Stimulated activated CD4-positive, alpha-beta T cell treated with anti-CD3 and anti-CD28 coated beads, Interleukin-4, amount 100 ng/mL, for 1 hour (primary cell): ENCODE results near the gene HABP2.

Experiments used
- DNase-seq: peaks from one replicate; pipeline ENCODE4 v3.0.0-alpha.2; 2020

HABP2 gene

DNA sequence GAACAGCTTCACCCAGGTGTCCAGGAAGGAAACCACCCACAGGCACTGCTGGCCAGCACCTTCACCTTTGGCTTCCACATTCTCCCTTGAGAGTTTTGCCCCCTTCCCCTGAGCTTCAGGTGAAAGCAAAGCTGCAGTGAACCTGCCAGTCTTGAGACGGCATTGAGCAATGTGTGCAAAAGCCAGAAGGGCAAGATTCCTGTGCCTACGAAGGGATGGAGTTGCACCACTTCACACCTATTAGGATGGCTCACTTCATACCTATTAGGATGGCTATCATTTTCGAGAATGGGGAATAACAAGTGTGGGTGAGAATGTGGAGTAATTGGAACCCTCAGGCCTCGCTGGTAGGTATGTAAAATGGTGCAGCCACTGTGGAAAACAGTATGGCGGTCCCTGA is 7.2 kb downstream of the HABP2 start:
- no peak for DNase-seq

DNA sequence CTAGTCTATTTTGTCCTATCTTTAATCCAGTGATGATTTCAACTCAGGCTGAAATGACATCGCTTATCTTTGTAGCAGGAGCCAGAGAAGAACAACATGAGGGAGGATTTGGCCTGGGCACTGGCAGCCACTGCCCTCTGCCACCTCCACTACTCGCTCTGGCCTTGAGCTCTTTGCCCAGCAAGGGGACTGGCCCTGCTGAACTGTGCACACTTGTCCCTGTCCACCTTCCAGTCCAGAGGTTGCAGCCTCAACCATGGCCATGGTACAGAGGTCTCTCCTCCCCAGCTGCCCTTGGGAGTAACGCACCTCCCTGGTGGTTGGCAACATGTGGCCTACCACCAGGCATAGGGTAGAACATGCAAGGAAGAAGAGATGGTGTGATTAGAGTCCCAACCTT is 8.4 kb downstream of the HABP2 start:
- no peak for DNase-seq

DNA sequence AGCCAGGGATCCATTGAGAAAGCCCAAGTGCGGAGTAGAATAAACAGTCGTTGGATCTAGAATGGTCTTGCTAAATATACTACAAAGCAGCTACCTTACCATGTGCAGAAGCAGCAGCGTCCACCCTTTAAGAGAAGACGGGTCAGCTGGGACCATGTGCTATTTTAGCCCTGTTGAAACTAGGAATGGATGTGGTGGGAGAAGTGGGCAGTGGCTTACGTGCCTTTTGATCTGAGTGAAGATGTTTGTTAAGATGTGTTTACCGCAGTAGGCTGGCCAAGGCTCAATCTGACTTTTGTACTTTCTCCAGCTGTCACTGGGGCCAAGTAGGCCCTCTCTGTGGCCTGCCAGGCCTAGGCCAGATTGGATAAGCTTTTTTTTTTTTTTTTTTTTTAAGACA is 9.2 kb downstream of the HABP2 start:
- DNase-seq, result no peak

DNA sequence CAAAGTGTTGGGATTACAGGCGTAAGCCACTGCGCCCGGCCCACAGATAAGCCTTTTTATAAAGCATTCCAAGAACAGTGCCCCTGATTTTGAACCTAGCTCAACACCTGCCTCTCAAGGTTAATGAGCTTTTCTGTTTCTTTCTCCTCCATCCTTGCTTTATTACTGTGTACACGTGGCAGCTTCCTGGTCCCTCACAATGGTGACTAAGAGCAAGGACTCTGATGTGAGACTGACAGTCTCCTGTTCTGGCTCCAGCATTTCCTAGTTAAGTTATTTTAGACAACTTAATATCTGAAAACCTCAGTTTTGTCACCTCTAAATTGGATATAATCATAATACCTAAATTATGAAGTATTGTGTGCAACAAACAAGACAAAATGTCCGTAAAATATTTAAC is 9.9 kb downstream of the HABP2 start:
- DNase-seq, result no peak

DNA sequence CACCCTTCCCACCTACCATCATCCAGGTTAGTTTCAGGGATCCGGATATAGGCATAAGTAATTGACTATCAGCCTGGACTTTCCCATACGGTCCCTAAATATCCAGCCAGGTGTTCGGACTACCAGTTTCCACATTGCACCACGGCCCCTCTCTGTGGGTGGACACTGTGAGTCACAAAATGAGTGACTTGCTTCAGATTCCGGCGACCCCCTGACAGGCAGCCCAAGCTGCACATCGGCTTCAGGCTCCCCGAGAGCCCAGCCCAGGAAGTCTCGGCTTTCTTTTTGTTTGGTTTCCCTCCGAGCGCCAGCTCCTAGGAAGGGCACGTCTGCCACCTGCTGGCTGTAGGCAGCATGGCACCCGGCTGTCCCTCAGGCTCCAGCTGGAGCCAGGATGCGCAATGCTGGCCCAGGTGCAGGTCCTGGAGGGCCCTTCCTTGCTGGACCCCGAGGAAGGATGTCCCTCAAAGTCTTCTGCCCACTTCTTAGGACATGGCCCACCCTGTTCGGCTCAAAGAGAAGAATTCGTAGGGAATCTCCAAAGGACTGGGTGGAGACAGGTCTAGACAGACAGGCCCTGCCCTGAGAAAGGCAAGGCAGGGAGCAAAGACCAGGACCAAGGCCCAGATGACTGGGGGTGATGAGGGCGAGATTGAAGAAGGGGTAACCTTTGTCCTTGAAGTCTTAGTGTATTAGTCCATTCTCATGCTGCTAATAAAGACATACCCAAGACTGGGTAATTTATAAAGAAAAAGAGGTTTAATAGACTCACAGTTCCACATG is 10.6 kb downstream of the HABP2 start:
- peak; percentile 70 for DNase-seq

DNA sequence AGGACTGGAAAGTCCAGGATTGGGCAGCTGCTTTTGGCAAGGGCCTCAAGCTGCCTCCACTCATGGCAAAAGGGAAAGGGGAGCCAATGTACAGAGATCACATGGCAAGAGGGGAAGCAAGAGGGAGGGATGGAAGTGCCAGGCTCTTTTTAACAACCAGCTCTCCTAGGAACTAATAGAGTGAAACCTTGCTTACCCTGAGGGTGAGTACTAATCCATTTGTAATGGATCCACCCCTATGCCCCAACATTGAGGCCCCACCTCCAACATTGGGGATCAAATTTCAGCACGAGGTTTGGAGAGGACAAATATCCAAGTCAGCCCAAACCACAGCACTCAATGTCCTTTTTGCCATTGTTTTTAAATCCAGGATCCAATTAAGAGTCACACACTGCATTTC is 12.5 kb downstream of the HABP2 start:
- no peak for DNase-seq

DNA sequence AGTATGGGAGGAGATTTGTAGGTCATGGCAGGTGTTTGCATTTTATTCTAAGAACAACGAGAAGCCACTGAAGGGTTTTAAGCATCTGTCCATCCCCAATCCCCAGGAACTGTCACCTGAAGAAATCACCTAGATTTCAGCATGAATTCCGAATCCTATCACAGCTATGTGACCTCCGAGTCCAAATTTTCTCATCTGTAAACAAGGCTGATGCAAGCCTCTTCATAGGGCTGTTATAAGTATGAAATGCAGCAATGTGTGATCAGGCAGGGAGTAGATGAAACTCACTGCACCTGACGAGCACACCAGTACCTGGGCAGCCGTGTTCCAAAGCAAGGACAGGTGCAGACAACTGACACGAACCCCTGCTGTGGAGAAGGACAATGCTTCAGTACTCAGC is 14.0 kb downstream of the HABP2 start:
- DNase-seq, result no peak

DNA sequence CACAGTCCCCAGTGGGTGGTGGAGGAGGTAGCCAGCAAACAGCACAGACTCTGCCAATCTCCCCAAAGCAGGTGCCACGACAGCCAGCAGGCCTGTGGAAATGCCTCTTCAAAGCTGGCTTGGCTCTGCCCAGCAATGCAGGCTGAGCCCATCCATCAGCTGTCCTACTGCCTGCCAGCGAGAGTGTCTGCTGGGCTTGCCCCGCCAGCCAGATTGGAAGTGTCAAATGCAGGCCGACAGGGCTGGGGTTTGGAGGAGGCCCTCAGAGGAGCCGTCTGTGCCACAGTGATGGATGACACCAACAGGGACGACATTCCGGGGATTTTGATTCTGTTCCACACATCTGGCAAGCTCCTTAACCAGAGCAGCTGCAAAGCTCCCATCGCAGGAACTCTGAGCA is 16.7 kb downstream of the HABP2 start:
- no peak for DNase-seq

DNA sequence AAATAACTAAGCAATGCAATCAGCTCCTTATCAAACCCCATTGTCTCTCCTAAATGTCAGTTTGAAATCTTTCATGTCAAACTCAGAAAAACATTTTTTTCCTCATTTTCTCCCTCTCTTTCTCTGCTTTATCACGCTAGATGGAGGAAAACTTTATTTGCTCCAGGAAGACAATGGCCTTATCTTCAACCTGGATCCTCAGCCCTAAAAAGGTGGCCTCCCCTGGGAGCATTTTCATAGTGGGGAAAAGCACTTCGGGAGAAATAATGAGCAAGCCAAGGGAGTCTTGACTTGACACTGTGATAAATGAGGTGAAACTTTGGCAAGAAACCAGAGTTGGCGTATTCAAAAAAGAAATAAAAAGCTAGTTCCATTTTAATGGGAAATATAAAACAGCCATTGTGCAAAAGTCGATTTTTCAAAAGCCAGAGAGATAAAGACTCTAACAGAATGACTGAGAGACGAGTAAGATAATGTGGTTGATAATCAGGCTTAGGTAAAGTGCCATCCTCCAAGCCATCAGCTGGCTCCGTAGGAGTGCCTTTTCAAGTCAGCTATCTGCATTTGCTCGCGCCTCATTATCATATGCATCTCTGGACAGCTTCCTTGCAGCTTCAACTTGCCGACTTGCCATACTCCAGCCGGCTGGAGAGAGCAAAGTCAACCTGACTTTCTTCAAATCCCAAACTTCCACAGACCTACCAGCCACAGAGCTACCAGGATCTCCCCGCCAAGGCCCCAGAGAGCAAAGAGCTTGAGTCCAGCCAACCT is 19.9 kb downstream of the HABP2 start:
- DNase-seq, result no peak

DNA sequence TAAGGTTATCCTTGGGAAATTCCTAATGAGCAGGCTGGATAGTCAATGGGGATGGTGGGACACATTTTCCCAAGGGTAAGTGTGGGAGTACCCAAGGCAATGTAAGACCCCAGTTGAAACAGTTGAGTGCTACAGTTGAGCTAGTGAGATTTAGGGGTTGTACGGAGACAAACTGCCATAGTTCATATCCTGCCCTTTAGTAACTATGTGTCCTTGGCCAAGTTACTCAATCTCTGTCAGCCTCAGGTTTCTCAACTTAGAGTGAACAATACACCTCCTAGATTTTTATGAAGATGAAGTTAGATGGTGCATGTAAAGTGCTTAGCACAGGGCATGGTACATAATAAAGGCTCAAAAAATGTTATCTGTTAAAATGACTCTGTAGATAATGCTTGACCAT is 20.5 kb downstream of the HABP2 start:
- DNase-seq, result no peak

DNA sequence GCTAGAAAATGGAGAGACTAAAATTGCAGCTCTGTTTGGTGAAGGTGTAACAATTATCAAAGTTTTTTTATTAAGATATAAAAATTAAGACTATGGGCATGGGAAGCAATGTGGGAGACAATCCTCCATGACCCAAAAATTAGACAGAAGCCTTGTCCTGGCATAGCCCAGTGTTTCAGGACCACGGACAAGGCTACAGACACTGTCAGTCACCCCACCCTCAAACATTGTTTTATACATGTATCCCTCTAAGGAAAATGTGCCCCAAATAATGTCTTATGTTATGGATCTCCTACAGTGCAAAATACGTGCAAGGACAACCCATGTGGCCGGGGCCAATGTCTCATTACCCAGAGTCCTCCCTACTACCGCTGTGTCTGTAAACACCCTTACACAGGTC is 24.0 kb downstream of the HABP2 start:
- DNase-seq, result no peak

DNA sequence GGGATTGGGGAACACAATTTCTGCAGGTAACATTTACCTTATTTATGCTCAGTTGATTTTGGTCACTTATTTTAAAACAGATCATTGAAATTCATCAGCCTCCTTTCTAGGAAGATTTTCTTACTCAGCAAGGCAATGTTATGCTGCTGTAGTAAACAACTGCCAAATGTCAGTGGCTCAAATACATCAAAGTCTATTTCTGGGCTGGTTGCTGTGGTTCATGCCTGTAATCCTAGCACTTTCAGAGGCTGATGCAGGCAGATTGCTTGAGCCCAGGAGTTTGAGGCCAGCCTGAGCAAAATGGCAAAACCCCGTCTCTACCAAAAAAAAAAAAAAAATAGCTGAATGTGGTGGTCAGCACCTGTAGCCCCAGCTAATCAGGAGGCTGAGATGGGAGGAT is 25.9 kb downstream of the HABP2 start:
- no peak for DNase-seq

DNA sequence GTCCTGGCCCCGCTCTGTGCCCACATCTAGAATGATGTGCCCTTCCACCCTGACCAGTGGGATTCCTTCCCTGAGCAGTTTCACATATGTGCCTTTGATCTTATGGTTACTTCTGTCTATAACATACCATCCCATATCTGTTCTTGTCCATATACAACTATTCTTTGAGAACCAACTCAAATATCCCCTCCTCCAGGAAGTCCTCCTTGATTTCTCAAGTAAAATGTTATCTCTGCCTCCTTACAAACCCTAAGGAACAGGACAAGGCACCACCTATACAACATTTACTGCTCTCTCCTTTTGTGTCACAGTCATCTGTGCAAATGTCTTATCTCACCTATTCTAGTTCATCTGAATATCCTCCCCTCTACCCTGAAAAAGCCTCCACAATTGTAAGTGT is 28.2 kb downstream of the HABP2 start:
- no peak for DNase-seq

DNA sequence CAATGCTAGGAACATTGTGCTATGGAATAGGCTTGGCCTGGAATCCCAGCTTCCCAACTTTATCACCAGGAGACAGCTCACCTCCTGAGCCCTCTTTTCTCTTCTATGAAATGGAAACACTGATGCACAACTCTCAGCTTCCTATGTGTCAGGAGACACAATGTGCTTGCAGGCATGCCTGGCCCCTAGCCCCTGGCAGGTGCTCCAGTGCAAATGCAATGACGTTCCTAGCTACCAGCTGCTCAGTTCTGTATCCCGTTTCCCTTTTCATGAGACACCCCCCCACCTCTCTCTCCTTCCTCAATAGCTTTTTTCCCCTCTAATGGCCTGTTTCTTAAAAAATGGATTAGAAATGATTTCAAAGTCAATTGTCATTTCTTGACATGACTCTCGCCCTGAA is 30.7 kb downstream of the HABP2 start:
- no peak for DNase-seq

DNA sequence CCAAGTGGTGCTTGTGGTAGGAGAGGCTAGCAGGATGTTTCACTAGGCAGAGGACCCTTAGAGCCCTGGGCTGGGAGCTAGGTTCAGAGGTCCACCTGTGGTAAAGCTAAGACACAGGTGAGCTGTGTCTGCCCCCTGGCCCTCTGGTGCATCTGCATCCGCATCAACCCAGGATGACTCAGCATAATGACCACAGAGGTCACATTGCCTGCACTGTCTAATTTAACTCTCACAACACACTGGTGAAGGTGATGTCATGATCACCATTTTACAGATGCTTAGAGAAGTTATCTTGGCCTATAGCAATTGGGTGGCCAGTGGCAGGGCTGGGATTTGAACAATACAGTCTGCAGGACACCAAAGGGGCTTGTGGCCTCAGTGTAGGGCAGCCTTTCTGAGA is 33.1 kb downstream of the HABP2 start:
- DNase-seq, result no peak

DNA sequence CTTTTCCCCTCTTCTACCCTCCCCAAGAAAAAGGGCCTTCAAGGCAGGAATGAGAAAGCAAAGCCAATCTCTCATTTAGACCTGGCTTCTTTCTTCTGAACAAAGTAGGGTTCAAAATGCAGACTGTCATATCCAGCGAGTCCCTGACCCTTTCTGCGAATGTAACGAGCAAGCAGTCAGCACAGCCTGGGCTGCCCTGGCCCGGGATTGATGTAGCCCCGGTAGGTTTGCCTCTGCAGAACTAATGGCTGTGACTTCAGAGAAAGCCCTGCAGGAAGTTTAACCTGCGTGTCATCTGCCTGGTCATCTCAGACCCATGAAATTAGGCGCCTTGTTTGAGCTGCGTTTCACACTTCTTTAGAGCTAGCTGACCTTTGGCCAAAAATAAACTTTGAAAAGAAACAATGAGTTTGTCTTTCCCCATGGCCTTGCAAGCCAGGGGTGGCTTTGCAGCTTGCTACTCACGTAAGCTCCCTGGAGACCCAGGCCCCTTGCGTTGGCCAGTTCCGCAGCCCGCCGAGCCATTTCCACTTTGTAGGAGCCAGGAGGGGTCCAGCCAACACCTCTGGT is 36.4 kb downstream of the HABP2 start:
- DNase-seq, result no peak

DNA sequence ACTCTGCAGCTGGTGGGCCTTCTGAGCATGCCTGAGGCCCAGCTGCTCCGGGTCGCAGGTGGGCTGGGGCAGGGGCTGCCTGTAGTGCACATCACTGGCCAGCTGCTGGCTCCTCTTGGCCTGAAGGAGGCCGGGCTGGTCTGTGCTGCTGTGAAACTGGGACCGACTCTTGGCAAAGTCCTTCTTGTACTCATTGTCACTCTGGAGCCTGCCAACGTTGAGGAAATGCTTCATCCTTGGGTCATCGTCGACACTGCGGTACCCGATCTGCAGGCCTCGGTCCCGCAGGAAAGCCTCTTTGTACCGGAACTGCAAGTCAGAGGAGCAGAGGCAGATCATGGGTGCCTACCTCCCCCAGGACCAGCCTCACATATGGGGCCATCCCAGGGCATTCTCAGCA is 37.7 kb downstream of the HABP2 start:
- no peak for DNase-seq

DNA sequence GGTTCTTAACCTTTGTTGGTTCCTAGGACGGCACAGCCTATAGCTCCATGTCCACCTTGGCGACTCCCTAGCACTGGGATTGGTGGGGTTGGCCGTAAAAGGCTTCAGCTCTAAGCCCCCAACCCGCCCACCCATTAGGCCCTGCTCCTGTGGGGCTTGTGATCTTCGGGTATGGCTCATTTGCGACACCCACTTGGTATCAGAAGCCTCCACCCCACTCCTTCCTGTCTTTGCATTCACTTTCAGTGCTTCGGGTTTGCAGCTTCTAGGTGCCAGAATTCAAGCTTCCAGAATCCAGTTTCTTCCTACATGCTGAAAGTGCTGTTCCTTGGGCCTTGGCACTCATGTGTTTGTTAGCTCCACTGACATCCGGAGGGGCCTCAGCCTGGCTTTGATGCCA is 39.5 kb downstream of the HABP2 start:
- DNase-seq, result no peak

DNA sequence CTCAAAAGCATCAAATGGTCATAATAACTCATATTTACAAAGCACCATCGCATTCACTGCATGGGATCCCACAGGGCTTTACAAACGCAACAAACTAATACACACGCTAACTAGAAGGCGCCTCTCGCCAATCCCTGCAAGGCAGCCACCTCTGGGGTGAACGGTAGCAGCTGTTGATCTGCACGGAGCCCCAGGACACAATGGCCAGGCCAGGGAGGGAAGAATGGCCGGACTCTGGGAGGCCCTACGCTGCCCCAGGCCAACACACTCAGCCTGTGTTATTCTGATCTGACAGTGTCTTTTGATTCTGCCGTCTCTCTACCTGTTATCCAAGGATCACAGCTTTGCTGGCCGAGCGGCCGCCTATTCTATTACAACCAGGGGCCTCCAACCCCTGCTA is 41.8 kb downstream of the HABP2 start:
- no peak for DNase-seq

DNA sequence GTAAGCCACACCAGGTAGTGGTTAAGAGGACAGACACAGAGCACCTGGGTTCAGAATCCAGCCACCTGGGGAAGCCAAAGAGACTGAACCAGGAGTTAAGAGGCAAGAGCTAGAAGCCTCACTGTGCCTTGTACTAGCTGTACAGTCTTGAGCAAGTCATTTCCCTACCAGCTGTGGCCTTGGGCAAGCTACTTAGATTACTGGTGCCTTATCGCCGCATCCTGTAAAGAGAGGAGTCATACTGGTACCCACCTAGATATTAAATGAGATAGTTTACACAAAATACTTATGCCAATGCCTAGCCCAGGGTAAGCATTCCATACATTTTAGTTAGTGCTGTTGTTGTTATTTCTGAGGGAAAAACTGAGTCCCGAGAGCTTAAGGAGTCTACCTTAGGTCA is 47.7 kb downstream of the HABP2 start:
- DNase-seq, result no peak

DNA sequence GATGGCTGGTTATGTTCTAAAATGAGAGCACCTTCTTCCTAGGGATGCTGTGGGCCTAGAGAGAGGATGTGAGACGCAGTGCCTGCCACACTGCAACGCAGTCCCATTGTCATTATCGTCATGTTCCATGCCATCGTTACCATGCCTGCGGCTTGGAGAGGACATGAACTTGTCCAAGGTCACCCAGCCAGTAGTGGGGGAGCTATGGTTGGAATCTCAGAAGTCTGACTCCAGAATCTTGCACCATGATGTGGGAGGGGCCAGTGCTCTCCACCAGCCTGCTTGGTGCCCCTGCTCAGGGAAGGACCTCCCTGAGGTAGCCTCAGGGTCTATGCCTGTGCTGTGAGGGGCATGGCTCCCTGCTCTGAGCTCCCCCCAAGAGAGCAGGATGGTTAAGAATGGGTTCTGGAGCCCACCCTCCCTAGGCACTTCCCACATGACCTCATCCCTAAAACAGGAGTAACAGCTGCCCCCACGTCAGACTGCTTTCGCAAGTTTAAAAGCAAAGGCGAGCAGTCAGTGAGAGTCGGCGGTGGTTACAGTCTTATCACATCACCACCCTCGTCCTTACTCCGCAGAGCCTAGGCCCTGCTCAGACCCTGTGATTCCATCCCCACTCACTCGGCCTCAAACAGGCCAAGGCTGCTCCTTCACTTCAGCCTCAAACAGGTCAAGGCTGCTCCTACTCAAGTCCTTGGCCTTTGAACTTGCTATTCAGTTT is 50.4 kb downstream of the HABP2 start:
- DNase-seq, result no peak

DNA sequence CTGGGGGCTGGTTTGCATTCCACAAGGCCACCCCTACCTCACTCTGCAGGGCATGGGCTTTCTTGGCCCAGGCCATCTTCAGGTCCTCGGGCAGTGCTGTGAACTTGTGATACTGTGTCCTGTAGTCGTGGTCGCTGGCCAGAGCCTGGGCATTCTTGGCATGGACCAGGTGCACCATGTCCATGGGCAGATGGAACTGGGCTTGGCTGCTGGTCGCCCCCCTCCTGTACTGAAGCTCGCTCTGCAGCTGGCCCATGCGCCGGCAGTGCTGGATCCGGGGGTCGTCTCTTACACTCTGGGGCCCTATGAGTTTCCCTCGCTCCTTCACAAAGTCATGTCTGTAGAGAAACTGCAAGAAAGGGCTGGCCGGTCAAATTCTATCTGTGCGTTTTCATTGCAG is 51.7 kb downstream of the HABP2 start:
- no peak for DNase-seq

DNA sequence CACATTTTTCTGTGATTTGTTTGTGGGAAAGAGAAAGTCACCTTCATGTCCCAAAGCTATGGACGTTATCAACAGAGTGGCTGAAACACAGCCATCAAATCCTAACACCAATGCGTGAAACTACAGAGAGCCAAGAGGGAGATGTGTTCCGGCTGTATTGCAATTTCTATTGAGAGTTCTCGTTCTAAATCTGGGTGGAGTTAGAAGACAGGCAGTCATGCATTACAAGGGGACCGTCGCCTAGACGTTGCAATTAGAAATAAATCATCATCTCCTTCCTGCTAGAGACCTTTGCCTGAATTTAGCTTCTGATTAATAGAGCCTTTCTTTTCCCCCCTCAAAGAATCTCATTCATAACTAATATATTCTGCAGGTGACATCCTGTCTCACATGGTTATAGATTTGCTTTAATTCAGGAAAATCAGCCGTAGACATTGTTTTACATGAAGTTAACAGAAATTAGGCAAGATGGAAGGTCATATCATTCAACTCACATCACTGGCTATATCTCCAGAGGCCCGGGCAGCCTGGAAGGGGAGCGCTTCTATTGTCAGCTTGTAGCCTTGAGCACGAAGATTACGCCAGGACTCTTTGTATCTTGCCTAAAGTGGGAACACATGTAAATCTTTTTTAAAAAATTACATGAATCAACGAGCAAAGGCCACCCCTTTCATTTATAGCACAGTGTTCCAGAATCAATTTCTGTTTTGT is 52.6 kb downstream of the HABP2 start:
- DNase-seq, result no peak
